Breast epithelium (tissue), 4 donors: ENCODE data around the gene MNT. TPM values are rescaled to one million over a fixed set of nuclear protein-coding genes. Genes with fewer than 3 reads are reported as not detected.

ENCODE experiments used
- DNase-seq, 2 donors: peaks; one replicate each; pipeline ENCODE4 v3.0.0-alpha.2; 2019; ENCODE audit warnings: low spot score in 2 of 2
- H3K27ac ChIP-seq, 2 donors: fragments of 200-600 bp; sonication (generic) in 1 of 2; one replicate each; pipeline ENCODE4 v1.5.1; 2016 to 2019; ENCODE audit warnings: mild to moderate bottlenecking in 1 of 2
- H3K27me3 ChIP-seq, 2 donors: fragments of 200-600 bp; sonication (generic) in 1 of 2; one replicate each; pipeline versions ENCODE4 v1.5.1 to v1.6.0; 2017 to 2019; ENCODE audit warnings: control low read depth in 1 of 2, mild to moderate bottlenecking in 1 of 2
- H3K36me3 ChIP-seq: fragments of 200-600 bp; one replicate; pipeline ENCODE4 v1.5.1; 2019
- H3K4me1 ChIP-seq, 2 donors: fragments of 200-600 bp; sonication (generic); one replicate each; pipeline ENCODE4 v1.5.1; 2016 to 2019; ENCODE audit warnings: control low read depth in 1 of 2
- H3K4me3 ChIP-seq, 3 donors: fragments of 200-600 bp; sonication (generic); 1 replicate in 2 of 3; 2 replicates in 1 of 3; pipeline ENCODE4 v1.5.1; 2016 to 2019; ENCODE audit warnings: mild to moderate bottlenecking in 3 of 3, moderate library complexity in 2 of 3
- H3K9me3 ChIP-seq, 2 donors: fragments of 200-600 bp; sonication (generic) in 1 of 2; one replicate each; pipeline ENCODE4 v1.5.1; 2016 to 2019; ENCODE audit warnings: control low read depth in 1 of 2
- POLR2A ChIP-seq: fragments of 450-650 bp; IDR thresholded peaks from one replicate; pipeline ENCODE4 v1.6.1; 2016; ENCODE audit warnings: antibody characterized with exemption, mild to moderate bottlenecking, moderate library complexity
- POLR2AphosphoS5 ChIP-seq, 3 donors: sonication (generic); formaldehyde crosslinking; IDR thresholded peaks; one replicate each; pipeline ENCODE4 v1.6.1; 2017; ENCODE audit warnings: antibody characterized with exemption in 3 of 3
- intact Hi-C: fragments of 100-400 bp; cut with DNase I; formaldehyde crosslinking; loops from one replicate; pipeline ENCODE4 v1.15.1; 2023; ENCODE audit warnings: low total_unique reads
- total RNA-seq, 3 donors: library from RNA; depleted of rRNA; stranded (reverse); fragments of >200 nt; gene quantifications; one replicate each; pipeline ENCODE4 v1.1.0, GENCODE V29; 2016
- TF ChIP-seq, protein P1 (sequence below), 3 donors: fragments of 450-650 bp; IDR thresholded peaks; one replicate each; pipeline ENCODE4 v1.5.1; 2016 to 2017; ENCODE audit warnings: antibody characterized with exemption in 3 of 3, mild to moderate bottlenecking in 3 of 3, moderate library complexity in 3 of 3

MNT gene
- total RNA-seq, 3 donors from 2014 or later = 7.7 to 10.2 (median 8.8) TPM

DNA sequence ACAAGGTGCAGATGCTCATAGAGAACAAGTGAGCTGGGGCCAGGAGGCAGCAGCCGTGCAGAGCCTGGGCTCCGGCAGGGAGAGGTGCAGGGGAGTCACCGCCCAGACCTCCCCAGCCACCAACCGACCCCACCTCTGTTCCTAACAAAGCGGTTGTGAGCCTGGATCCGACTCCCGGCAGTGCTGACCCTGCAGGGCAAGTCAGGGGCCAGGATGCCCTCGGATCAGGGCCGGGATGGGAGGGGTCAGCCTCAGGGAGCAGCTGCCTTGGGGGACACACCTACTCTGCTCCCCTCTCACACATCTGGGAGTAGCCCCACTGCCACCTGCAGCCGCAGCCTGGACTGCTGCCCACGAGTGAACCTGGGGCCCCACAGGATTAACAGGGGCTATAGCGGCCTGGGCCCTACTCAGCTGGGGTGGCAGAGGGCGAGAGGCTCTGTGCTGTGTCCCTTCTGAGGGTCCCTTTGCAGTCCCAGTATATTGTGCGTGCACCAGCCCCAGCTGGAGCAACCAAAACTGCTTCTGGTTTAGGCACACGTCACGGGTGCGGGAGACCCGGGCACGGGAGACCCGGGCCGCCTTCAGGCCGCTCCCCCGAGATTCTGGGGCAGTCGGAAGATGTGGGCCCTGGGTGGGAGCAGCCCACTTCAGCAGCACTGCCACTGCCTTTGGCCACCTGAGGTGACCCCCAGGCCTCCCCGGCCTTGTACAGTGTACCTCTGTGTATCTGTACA is 21.2 kb downstream of the MNT start:
- H3K27me3 ChIP-seq = no peaks in the 10 kb centered on the region
- H3K9me3 ChIP-seq = no peaks in the 10 kb centered on the region
- intact Hi-C loops = loop anchor here (5.0 kb wide), 1 partner anchor 38 kb away; no protein-coding TSS in a partner anchor
- peak overlapping the region; percentile 15 to 61 for H3K27ac ChIP-seq
- no peak for DNase-seq
- no peaks in the 10 kb centered on the region for H3K36me3 ChIP-seq
- TF ChIP-seq, protein P1, sequence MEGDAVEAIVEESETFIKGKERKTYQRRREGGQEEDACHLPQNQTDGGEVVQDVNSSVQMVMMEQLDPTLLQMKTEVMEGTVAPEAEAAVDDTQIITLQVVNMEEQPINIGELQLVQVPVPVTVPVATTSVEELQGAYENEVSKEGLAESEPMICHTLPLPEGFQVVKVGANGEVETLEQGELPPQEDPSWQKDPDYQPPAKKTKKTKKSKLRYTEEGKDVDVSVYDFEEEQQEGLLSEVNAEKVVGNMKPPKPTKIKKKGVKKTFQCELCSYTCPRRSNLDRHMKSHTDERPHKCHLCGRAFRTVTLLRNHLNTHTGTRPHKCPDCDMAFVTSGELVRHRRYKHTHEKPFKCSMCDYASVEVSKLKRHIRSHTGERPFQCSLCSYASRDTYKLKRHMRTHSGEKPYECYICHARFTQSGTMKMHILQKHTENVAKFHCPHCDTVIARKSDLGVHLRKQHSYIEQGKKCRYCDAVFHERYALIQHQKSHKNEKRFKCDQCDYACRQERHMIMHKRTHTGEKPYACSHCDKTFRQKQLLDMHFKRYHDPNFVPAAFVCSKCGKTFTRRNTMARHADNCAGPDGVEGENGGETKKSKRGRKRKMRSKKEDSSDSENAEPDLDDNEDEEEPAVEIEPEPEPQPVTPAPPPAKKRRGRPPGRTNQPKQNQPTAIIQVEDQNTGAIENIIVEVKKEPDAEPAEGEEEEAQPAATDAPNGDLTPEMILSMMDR (IDR thresholded peaks at IDR 0.05) = no peak
- no peak for TF ChIP-seq POLR2A
- no peak for TF ChIP-seq POLR2AphosphoS5 (IDR thresholded peaks at IDR 0.05)
- no peak overlapping the region for H3K4me3 ChIP-seq
- peaks cover 0 to 4% of the 10 kb centered on the region in 2 donors for H3K4me1 ChIP-seq

DNA sequence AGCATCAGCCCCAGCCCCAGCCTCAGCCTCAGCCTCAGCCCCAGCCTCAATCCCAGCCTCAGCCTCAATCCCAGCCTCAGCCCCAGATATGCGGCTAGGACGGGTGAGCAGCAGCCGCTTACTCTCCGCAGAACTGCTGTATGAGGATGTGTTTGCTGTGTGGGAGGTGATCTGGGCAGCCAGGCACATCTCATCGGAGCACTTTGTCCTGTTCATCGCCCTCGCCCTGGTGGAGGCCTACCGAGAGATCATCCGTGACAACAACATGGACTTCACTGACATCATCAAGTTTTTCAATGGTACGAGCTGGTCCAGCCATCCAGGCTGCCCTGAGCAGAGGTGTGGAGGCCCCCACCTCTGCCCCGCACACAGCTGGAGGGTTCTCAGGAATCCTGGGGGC is 22.0 kb downstream of the MNT start:
- H3K4me1 ChIP-seq = peaks cover 0 to 5% of the 10 kb centered on the region in 2 donors
- no peak for DNase-seq
- no peak for TF ChIP-seq POLR2AphosphoS5 (IDR thresholded peaks at IDR 0.05)
- TF ChIP-seq, protein P1 (IDR thresholded peaks at IDR 0.05) = no peak
- no peaks in the 10 kb centered on the region for H3K9me3 ChIP-seq
- H3K27me3 ChIP-seq = no peaks in the 10 kb centered on the region
- H3K36me3 ChIP-seq = no peaks in the 10 kb centered on the region
- no peak overlapping the region for H3K4me3 ChIP-seq
- intact Hi-C loops = no loop called here
- H3K27ac ChIP-seq = peak overlapping the region in 1 of 2 donors; percentile 15

DNA sequence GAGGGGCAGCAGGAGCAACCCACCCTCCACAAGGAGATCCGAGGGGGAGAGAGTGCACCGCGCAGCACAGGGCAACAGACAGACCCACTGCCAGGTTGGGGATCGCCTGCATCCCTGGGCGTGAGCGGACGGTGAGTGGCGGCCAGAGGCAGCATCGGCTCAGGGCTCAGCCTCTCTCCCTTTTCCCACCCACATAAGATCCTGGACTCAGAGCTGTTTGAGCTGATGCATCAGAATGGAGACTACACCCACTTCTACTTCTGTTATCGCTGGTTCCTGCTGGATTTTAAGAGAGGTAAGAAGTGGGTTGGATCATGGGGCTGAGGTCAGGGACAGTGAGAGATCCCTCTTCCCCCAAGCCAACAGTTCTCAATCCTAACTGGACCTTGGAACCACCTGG is 23.2 kb downstream of the MNT start:
- Histone ChIP-seq H3K27ac (peak overlapping the region; percentile 19 to 21), H3K27me3 (no peaks in the 10 kb centered on the region), H3K9me3 (no peaks in the 10 kb centered on the region), H3K4me3 (peak overlapping the region in 1 of 3 donors; percentile 53), H3K4me1 (peaks cover 0 to 11% of the 10 kb centered on the region in 2 donors), H3K36me3 (no peaks in the 10 kb centered on the region)
- DNase-seq = no peak
- intact Hi-C loops = no loop called here
- TF ChIP-seq POLR2AphosphoS5 (IDR thresholded peaks at IDR 0.05) (no peak), POLR2A (no peak)

DNA sequence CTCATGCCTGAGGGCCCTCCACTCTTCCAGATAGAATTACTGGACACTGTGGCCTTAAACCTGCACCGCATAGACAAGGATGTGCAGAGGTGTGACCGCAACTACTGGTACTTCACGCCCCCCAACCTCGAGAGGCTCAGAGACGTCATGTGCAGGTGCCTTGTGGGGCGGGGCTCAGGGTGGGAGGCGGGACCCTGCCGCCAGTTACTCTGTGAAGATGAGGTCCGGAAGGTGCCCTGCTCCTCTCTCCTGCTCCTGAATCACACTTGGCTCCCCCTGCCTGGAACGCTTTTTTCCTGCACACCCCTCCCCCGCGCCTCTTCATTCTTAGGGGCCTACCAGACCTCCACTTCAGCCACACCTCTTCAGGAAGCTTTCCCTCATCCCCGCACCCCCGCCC is 24.8 kb downstream of the MNT start:
- Histone ChIP-seq H3K4me1 (peaks cover 0 to 7% of the 10 kb centered on the region in 2 donors), H3K9me3 (no peaks in the 10 kb centered on the region), H3K27ac (peak overlapping the region; percentile 84 to 88), H3K4me3 (peak overlapping the region in 2 of 3 donors; percentile 53 to 59), H3K27me3 (no peaks in the 10 kb centered on the region), H3K36me3 (no peaks in the 10 kb centered on the region)
- TF ChIP-seq POLR2AphosphoS5 (IDR thresholded peaks at IDR 0.05) = no peak
- TF ChIP-seq, protein P1 (IDR thresholded peaks at IDR 0.05) = no peak
- no peak for TF ChIP-seq POLR2A
- intact Hi-C loops = no loop called here
- no peak for DNase-seq

DNA sequence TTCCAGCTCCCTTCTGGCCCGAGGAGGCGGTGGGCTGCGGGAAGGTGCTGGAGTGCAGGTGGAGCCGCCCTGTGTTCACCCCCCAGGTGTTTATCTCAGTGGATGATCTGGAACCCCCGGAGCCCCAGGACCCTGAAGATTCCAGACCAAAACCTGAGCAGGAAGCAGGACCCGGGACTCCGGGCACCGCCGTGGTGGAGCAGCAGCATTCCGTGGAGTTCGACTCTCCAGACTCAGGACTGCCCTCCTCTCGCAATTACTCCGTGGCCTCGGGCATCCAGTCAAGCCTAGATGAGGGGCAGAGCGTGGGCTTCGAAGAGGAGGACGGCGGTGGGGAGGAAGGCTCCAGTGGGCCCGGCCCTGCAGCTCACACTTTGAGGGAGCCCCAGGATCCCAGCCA is 25.5 kb downstream of the MNT start:
- Histone ChIP-seq H3K36me3 (no peaks in the 10 kb centered on the region), H3K27ac (peak overlapping the region; percentile 84 to 88), H3K4me1 (peaks cover 0 to 7% of the 10 kb centered on the region in 2 donors), H3K9me3 (no peaks in the 10 kb centered on the region), H3K4me3 (peak overlapping the region in 2 of 3 donors; percentile 53 to 59), H3K27me3 (no peaks in the 10 kb centered on the region)
- intact Hi-C loops = no loop called here
- DNase-seq = no peak
- TF ChIP-seq POLR2AphosphoS5 (IDR thresholded peaks at IDR 0.05) (no peak), POLR2A (no peak)
- TF ChIP-seq, protein P1 (IDR thresholded peaks at IDR 0.05) = no peak
